Upper lobe of left lung (tissue), 6 donors: Measurements from ENCODE around the gene CNTNAP3B. TPM values are rescaled to one million over a fixed set of nuclear protein-coding genes. Genes with fewer than 3 reads are reported as not detected.
A peak's percentile ranks its signal among the peaks of the same experiment; 100 is the strongest.
"Not testable (repeated sequence)": the region's sequence is repeated elsewhere in the genome, so short reads cannot be mapped to it uniquely, and the experiment has no call there.

Experiments
- ATAC-seq, 2 donors: fragments of 200-7000 bp; cut with Tn5 transposase; one replicate each; pipeline ENCODE4 v1.9.1; 2022; ENCODE audit warnings: mild to moderate bottlenecking in 2 of 2, moderate library complexity in 2 of 2; ENCODE audit not compliant: low FRiP score in 2 of 2
- DNase-seq, 2 donors: peaks; one replicate each; pipeline ENCODE4 v3.0.0-alpha.2; 2019 to 2020
- H3K27ac ChIP-seq, 4 donors: fragments of 200-600 bp; sonication (generic); one replicate each; pipeline ENCODE4 v1.5.1; 2016 to 2019
- H3K27me3 ChIP-seq, 4 donors: fragments of 200-600 bp; sonication (generic); one replicate each; pipeline ENCODE4 v1.5.1; 2017 to 2019
- H3K36me3 ChIP-seq, 4 donors: fragments of 200-600 bp; sonication (generic); one replicate each; pipeline ENCODE4 v1.5.1; 2016 to 2019
- H3K4me1 ChIP-seq, 4 donors: fragments of 200-600 bp; sonication (generic); one replicate each; pipeline ENCODE4 v1.5.1; 2018 to 2019
- H3K4me3 ChIP-seq, 4 donors: fragments of 200-600 bp; sonication (generic); one replicate each; pipeline ENCODE4 v1.5.1; 2017 to 2019; ENCODE audit warnings: mild to moderate bottlenecking in 2 of 4, moderate library complexity in 1 of 4
- H3K9me3 ChIP-seq, 4 donors: fragments of 200-600 bp; sonication (generic); one replicate each; pipeline ENCODE4 v1.5.1; 2018 to 2019
- WGBS, 2 donors: methylation state at CpG; one replicate each; pipeline ENCODE4 v1.1.5; 2017 to 2018; 5-methylcytosine and 5-hydroxymethylcytosine counted together
- total RNA-seq, 6 donors: library from RNA; depleted of rRNA in 4 of 6; stranded (reverse); fragments of >200 nt in 4 of 6; gene quantifications; one replicate each; pipeline versions ENCODE4 v1.1.0 to v1.2.1, GENCODE V29; 2016 to 2021
- donor health status: DM: no; HTN: no; CAD: no; lungs with moderate emphysema.
- donor health status: DM: no; HTN: yes; CAD: no; lungs with severe emphysema.

CNTNAP3B gene
- total RNA-seq, result 10 to 100 TPM in 4 of 6 donors, 1 to 10 TPM in 2; 6.9 to 26.9 (median 18.9) TPM

GRCh38 chr9:42129073-42129729 lies at the start of gene CNTNAP3B:
CNTNAP3B (minus strand) TSS chr9:42129426; CDS start chr9:42129094, 332 bp downstream.
- not testable (repeated sequence) for H3K9me3 ChIP-seq, ATAC-seq, H3K36me3 ChIP-seq, H3K27me3 ChIP-seq, H3K4me1 ChIP-seq
- Histone ChIP-seq H3K4me3 (peak within 1 kb of the TSS in 3 of 4 donors; percentile 29 to 48 (median 37)), H3K27ac (peak within 1 kb of the TSS in 1 of 4 donors; percentile 49)
- 7% methylated on average over 9 of the region's 72 CpGs; no CpG with 5 or more reads in 1 of the 2 donors for WGBS, 2 donors
- DNase-seq, result peak in 1 of 2 donors; percentile 55

- H3K9me3 ChIP-seq, H3K27me3 ChIP-seq, H3K27ac ChIP-seq, H3K36me3 ChIP-seq, ATAC-seq, H3K4me3 ChIP-seq, H3K4me1 ChIP-seq, DNase-seq: not testable (repeated sequence)
- no CpG with 5 or more reads among the region's 1 CpG for WGBS, 2 donors
Measured at GRCh38 chr9:42160299-42160698, 31.1 kb upstream of the CNTNAP3B start.

- not testable (repeated sequence) for H3K36me3 ChIP-seq, H3K9me3 ChIP-seq, H3K27me3 ChIP-seq, ATAC-seq, DNase-seq, H3K4me1 ChIP-seq
- WGBS, 2 donors, result 32 to 35% methylated on average over 12 of the region's 12 CpGs
- H3K27ac ChIP-seq, result peak overlapping the region in 3 of 4 donors; percentile 1 to 27 (median 17)
- H3K4me3 ChIP-seq, result peak overlapping the region in 3 of 4 donors; percentile 21 to 38 (median 29)
Measured at GRCh38 chr9:42127056-42127841, 2.0 kb downstream of the CNTNAP3B start.

DNA sequence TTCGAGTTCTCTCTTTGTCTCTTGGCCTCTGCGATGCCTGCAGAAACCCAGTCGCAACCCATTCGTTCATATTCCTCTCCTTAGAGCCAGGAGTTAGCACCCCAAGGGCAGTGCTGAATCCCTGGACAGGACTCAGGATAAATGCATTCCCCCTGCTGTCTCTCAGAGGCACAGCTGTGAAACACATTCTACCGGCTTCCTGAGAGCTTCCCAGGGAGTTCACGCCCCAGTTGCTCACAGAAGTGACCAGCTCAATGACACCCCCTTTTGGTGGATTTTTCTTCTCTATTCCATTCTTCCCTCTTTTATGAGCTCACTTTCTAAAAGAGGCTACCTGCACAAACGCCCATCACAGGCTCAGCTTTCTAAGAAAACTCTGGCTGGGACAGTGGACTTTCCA lies 8.2 kb downstream of the CNTNAP3B start:
- ATAC-seq, result not testable (repeated sequence)

GRCh38 chr9:42095929-42096328 lies 33.3 kb downstream of the CNTNAP3B start:
- not testable (repeated sequence) for H3K36me3 ChIP-seq, H3K4me3 ChIP-seq, H3K27ac ChIP-seq, H3K9me3 ChIP-seq, H3K4me1 ChIP-seq, ATAC-seq, H3K27me3 ChIP-seq
- WGBS, 2 donors, result 85 to 89% methylated on average over 7 of the region's 9 CpGs
- DNase-seq, result peak in 1 of 2 donors; percentile 7

More for the DNA sequence above, 8.2 kb downstream of the CNTNAP3B start:
- not testable (repeated sequence) for DNase-seq, H3K36me3 ChIP-seq, H3K9me3 ChIP-seq, H3K27me3 ChIP-seq, H3K4me1 ChIP-seq, H3K27ac ChIP-seq, H3K4me3 ChIP-seq
- WGBS, 2 donors, result 60 to 64% methylated on average over 5 to 7 of the region's 7 CpGs

- not testable (repeated sequence) for H3K36me3 ChIP-seq, ATAC-seq, H3K27me3 ChIP-seq, H3K4me3 ChIP-seq, H3K4me1 ChIP-seq, H3K27ac ChIP-seq, DNase-seq, H3K9me3 ChIP-seq
- WGBS, 2 donors, result no CpG with 5 or more reads among the region's 1 CpG
Measured at GRCh38 chr9:42084559-42084952, 44.7 kb downstream of the CNTNAP3B start.

DNA sequence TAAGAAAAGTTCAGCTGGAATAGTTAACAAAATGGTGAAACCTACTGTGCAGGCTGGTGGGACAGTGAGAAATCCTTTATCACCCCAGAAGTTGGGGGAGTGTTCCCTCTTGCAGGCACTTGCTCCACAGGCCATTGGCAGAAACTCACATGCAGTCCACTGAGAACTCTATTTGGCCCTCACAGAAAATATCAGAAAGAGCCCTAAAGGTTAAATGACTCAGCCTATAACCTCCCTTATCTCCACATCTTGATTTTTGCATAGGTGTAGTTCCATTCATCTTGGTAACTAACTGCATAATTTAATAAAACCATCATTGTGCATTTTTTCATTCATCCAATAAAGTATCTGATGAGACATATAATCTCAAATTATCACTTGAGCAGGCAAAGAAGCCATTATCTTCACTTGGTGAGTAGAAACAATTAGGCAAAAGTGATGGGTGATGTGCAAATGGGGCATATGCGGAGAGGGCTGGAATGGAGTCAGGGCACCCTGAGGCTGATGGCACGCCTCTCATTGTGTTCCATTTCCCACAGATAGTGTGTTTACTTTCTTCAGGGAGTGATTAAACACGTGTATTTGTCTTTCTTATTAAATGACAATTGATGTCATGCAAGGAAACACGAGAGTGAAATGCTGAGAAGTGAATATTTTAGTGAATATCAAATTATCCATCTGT lies 45.2 kb downstream of the CNTNAP3B start:
- H3K4me3 ChIP-seq, H3K4me1 ChIP-seq, H3K27me3 ChIP-seq, DNase-seq, ATAC-seq, H3K27ac ChIP-seq, H3K9me3 ChIP-seq, H3K36me3 ChIP-seq: not testable (repeated sequence)
- 45% methylated on average over 3 of the region's 4 CpGs; no CpG with 5 or more reads in 1 of the 2 donors for WGBS, 2 donors

- not testable (repeated sequence) for H3K4me1 ChIP-seq, H3K9me3 ChIP-seq, H3K27me3 ChIP-seq, H3K4me3 ChIP-seq, ATAC-seq, H3K27ac ChIP-seq, DNase-seq, H3K36me3 ChIP-seq
- WGBS, 2 donors, result 91 to 94% methylated on average over 2 of the region's 2 CpGs
Measured at GRCh38 chr9:42080376-42080775, 48.9 kb downstream of the CNTNAP3B start.

DNA sequence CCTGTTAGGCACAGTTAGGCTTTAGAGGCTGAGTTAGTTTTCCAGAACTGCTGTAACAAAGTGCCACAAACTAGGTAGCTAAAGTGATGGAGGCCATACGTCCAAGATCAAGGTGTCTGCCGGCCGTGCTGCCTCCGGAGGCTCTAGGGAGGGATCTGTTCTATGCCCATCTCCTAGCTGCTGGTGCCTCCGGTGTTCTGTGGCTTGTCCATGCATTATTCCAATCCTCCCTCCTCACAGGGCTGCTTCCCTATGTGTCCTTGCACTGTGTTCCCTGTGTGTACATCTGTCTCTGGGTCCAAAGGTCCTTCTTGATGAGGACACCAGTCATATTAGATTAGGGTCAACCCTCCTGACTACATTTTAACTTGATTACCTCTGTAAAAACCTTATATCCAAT lies 54.4 kb downstream of the CNTNAP3B start:
- not testable (repeated sequence) for H3K36me3 ChIP-seq, H3K27me3 ChIP-seq, H3K4me1 ChIP-seq, H3K9me3 ChIP-seq, H3K4me3 ChIP-seq, H3K27ac ChIP-seq, DNase-seq, ATAC-seq
- 68% methylated on average over 5 of the region's 5 CpGs; no CpG with 5 or more reads in 1 of the 2 donors for WGBS, 2 donors

DNA sequence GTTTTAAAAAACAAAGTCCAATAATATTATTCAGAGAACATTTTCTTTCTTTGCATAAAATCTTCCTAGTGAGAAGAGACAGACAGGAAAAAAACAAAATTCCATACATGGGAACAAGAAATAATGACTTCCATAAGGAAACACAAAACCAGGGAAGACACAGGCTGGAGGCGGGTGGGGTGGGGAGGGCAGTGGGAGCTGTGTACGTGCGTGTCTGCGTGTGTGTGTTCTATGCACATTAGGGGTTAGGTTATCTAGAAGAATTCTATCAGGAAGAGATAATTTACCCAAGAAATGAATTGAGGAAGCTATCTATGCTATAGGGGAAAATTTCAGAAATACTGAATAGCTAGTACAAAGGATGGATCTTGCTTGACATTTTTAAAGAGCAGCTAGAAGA lies 58.2 kb downstream of the CNTNAP3B start:
- H3K9me3 ChIP-seq, DNase-seq, H3K27me3 ChIP-seq, H3K4me1 ChIP-seq, H3K36me3 ChIP-seq, H3K27ac ChIP-seq, ATAC-seq, H3K4me3 ChIP-seq: not testable (repeated sequence)
- WGBS, 2 donors, result 74% methylated on average over 4 of the region's 4 CpGs; no CpG with 5 or more reads in 1 of the 2 donors

DNA sequence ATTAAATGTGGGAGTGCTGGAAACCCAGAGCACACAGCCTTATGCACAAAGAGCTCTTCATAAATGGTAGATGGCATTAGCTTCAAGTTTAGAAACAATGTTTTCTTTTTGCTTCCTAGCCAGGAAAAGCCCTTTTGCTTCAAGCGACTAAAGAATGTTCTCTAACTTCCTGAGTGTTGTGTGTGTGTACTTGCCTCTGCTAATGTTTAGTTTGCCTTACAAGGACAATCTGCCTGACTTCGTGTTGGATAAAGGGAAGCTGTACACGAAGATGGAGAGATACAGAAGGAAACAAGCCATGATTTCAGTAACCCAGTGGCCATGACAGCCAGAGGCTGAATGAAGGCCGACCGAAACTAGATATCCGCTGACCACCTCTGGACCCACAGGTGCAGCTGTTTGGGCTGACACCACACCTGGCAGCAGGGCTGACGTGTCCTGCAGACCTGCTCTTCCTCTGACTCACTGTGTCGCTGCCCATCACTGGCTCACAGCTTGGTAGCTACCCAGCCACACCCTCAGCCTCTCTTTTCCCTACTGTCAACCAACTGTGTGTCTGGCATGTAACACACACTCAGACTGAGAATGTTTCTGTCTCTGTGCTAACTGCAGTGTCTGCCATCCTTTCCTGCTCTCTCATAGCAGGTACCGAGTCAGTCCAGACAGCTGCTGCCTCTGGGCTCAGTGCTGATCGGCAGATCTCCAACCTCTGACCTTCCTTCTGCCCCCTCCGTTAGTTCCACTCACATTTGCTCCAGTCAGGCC lies 59.0 kb downstream of the CNTNAP3B start:
- WGBS, 2 donors, result 25 to 36% methylated on average over 3 to 5 of the region's 11 CpGs
- not testable (repeated sequence) for H3K36me3 ChIP-seq, H3K27ac ChIP-seq, H3K4me3 ChIP-seq, H3K27me3 ChIP-seq, H3K4me1 ChIP-seq, H3K9me3 ChIP-seq, DNase-seq
- peak in 1 of 2 donors; percentile 59 for ATAC-seq

DNA sequence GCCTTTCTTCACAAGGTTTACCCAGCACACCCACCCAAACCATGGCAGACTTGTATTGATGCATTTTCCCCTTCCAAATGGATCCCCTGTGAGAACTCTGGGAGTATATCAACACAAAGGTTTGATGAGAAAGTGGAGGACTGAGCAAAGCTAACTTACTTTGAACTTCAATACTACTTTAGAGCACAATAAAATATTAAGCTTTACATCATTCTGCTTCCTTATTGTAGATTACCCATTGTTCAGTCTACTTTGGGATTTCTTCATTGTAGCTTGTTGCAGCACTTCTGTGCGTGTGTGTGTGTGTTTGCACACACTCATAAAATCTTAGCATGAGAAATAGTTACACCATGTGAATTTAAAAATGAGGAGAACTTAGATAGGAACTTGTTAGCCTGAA lies 75.4 kb downstream of the CNTNAP3B start:
- ATAC-seq, result not testable (repeated sequence)

More for the DNA sequence above, 75.4 kb downstream of the CNTNAP3B start:
- not testable (repeated sequence) for H3K27ac ChIP-seq, H3K27me3 ChIP-seq, H3K36me3 ChIP-seq, H3K4me3 ChIP-seq, H3K9me3 ChIP-seq, H3K4me1 ChIP-seq, DNase-seq
- 85 to 100% methylated on average over 1 of the region's 1 CpG for WGBS, 2 donors
